Stimulated activated effector memory CD8-positive, alpha-beta T cell treated with anti-CD3 and anti-CD28 coated beads, Interleukin-12 subunit alpha, Interleukin-12 subunit beta, amount 100 ng/mL, for 72 hours (primary cell): ENCODE measurements around the gene SCN3A.

ENCODE experiments used
- ATAC-seq: fragments of 150-1000 bp; cut with Tn5 transposase; 2 replicates; pipeline ENCODE4 v1.10.0; 2021
- DNase-seq, 2 donors: peaks; one replicate each; pipeline ENCODE4 v3.0.0; 2021 to 2022; ENCODE audit warnings: low spot score in 2 of 2
- H3K27ac Mint-ChIP-seq: one replicate; pipeline ENCODE4 v1.8.0; 2022; ENCODE audit warnings: mild to moderate bottlenecking, mixed read lengths
- H3K36me3 Mint-ChIP-seq: one replicate; pipeline ENCODE4 v1.8.0; 2022; ENCODE audit warnings: mild to moderate bottlenecking, mixed read lengths
- H3K4me1 Mint-ChIP-seq: one replicate; pipeline ENCODE4 v1.8.0; 2022; ENCODE audit warnings: mixed read lengths
- H3K4me3 Mint-ChIP-seq: one replicate; pipeline ENCODE4 v1.8.0; 2022; ENCODE audit warnings: mild to moderate bottlenecking, mixed read lengths
- H3K9me3 Mint-ChIP-seq: one replicate; pipeline ENCODE4 v1.8.0; 2022; ENCODE audit warnings: mixed read lengths

SCN3A gene

DNA sequence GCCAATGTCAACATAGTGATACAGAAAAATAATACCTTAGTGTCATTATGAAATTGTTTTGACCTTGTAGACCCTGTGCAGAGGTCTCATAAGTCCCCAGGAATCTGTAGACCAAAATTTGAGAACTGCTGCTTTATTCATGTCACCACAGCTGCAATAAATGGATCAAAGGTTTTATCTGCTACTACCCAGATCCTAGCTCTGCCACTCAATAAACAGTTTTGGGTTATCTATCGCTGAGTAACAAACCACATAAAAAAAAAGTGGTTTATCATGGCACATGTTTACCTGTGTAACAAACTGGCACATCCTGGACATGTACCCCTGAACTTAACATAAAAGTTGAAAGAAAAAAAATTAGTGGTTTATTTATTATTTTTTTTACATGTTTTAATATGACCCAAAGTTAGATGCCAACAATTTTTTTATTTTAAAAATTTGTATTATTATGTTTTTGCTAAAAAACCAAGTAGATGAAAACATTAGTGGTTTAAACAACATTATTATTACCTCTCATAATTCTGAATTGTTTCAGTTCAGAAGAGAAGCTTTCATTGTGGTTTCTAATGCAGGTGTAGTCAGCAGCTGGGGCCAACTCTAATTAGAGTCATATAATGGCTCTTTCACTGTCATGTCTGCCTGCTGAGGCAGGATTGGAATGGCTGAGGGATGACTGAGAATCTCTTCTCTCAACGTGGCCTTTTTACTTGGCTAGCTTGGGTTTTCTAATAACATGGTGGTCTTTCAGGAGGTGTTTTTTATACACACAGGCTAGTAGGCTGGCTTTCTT, 145.2 kb downstream of the SCN3A start:
- ATAC-seq = no peak
- no peak overlapping the region for H3K4me3 Mint-ChIP-seq
- H3K27ac Mint-ChIP-seq = no peak overlapping the region
- peaks cover 4% of the 10 kb centered on the region for H3K9me3 Mint-ChIP-seq
- no peaks in the 10 kb centered on the region for H3K36me3 Mint-ChIP-seq
- DNase-seq = no peak
- H3K4me1 Mint-ChIP-seq = no peaks in the 10 kb centered on the region

DNA sequence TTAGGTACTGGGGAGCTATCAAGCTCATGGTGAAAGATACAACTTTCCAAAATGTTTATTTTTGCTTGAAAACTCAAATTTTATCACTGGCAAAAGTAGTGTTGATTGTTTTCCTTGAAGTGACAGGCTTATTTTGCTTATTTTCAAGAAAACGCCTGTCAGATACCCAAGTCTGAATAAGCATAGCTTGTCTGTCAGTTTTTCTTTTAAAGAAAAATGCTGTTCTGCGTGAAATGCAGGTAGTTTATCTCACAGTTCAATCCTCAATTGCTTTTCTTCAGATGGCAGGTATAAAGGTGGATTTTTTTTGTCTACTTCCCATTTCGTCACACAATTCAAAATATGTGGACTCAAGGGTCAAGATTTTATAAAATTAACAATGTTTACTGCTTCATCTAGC, 145.9 kb downstream of the SCN3A start:
- peaks cover 4% of the 10 kb centered on the region for H3K9me3 Mint-ChIP-seq
- H3K27ac Mint-ChIP-seq = no peak overlapping the region
- ATAC-seq (no peak), DNase-seq (no peak)
- H3K4me1 Mint-ChIP-seq = no peaks in the 10 kb centered on the region
- H3K4me3 Mint-ChIP-seq = no peak overlapping the region
- no peaks in the 10 kb centered on the region for H3K36me3 Mint-ChIP-seq

DNA sequence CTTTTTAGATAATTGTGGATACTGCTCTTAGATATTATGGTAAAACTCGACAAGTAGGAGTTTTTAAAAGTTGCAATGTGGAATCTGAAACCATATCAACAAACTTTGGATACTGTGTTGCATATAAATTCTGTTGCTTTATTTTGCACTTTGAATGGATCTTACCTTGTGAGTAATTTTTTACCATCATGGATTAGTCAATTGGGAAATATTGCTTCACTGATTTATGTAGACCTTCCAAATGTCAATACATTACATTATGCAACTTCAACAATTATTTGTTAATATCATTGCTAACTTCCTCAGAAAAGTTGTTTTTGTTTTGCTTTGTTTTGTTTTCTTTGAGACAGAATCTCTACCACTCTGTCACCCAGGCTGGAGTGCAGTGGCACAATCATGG, 146.5 kb downstream of the SCN3A start:
- H3K4me1 Mint-ChIP-seq = no peaks in the 10 kb centered on the region
- H3K27ac Mint-ChIP-seq = no peak overlapping the region
- ATAC-seq = no peak
- peaks cover 4% of the 10 kb centered on the region for H3K9me3 Mint-ChIP-seq
- H3K36me3 Mint-ChIP-seq = no peaks in the 10 kb centered on the region
- no peak overlapping the region for H3K4me3 Mint-ChIP-seq
- DNase-seq = no peak

GRCh38 chr2:165056564-165056963, 147.3 kb downstream of the SCN3A start:
- H3K9me3 Mint-ChIP-seq = peaks cover 4% of the 10 kb centered on the region
- no peak overlapping the region for H3K4me3 Mint-ChIP-seq
- ATAC-seq = no peak
- no peak overlapping the region for H3K27ac Mint-ChIP-seq
- DNase-seq = no peak
- H3K36me3 Mint-ChIP-seq = no peaks in the 10 kb centered on the region
- no peaks in the 10 kb centered on the region for H3K4me1 Mint-ChIP-seq

DNA sequence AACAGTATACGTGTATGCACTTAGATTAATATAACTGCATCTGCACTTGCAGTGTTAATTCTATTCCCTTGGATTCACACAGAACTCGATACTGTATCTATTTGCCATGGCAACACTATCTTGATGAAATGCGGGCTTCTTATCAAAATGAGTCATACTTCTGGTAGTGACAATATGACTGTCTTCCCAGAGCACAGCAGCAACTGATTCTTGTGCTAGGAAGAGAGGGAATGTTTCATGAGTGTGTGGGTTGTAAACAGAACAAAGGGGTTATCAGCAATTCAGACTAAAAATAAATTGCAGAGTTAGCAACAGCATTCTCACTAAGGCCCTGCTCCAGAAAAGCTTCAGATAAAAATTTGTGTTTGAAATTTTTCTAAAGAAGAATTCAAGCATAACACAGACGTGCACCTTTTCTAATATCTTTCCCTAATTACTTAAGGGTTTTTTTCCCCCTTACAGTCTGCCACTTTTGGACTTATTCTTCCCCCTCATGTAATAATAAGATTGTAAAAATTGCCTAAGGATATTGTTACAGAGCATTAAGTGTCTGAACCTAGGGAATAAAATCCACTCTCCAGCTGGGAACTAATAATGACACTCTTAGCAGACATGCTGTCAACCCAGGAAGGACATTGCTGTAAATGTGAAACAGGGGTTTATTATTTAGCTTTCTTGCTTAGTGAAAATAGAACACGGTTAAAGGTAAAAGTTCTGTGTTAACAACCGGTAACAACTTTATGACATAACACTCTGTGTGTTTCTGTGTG, 148.6 kb downstream of the SCN3A start:
- no peaks in the 10 kb centered on the region for H3K4me1 Mint-ChIP-seq
- no peak overlapping the region for H3K27ac Mint-ChIP-seq
- peaks cover 3% of the 10 kb centered on the region for H3K9me3 Mint-ChIP-seq
- H3K36me3 Mint-ChIP-seq = no peaks in the 10 kb centered on the region
- ATAC-seq (peak; percentile 69), DNase-seq (no peak)
- no peak overlapping the region for H3K4me3 Mint-ChIP-seq

- no peaks in the 10 kb centered on the region for H3K36me3 Mint-ChIP-seq
- no peak overlapping the region for H3K27ac Mint-ChIP-seq
- H3K9me3 Mint-ChIP-seq = peaks cover 3% of the 10 kb centered on the region
- no peak overlapping the region for H3K4me3 Mint-ChIP-seq
- DNase-seq (no peak), ATAC-seq (peak; percentile 50)
- no peaks in the 10 kb centered on the region for H3K4me1 Mint-ChIP-seq
These were observed 149.2 kb downstream of the SCN3A start for GRCh38 chr2:165054652-165055051.

DNA sequence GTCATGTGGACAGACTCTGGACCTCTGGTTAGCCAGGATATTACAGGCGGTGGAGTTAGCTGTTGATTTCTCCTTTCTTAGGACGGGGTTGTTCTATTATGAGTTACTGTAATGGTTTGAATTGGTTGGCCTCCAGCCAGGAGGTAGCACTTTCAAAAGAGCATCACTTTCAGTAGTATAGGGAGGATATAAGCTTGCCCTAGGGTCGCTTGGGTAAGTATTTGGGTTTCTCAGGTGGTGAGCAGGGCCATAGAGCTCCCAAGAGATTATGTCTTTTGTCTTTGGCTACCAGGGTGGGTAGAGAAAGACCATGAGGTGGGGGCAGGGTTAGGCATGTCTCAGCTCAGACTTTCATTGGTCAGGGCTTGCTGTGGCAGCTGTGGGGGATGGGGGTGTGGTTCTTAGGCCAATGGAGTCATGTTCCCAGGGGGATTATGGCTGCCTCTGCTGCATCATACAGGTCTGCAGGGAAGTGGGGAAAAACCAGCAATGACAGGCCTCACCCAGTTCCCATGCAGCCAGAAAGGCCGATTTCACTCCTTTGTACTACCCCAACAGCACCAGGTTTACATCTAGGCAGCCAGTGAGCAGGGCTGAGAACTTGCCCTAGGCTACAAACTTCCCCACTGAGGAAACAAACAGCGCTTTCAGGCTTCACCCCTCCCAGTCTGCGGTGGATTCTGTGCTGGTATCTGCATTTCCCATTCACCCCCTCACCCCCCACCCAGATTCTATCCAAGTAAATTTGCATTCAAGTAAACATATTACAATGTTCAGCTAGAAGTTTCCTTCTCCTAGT, 159.1 kb downstream of the SCN3A start:
- H3K4me3 Mint-ChIP-seq = no peak overlapping the region
- no peak overlapping the region for H3K27ac Mint-ChIP-seq
- H3K9me3 Mint-ChIP-seq = peaks cover 7% of the 10 kb centered on the region
- H3K36me3 Mint-ChIP-seq = no peaks in the 10 kb centered on the region
- H3K4me1 Mint-ChIP-seq = no peaks in the 10 kb centered on the region
- no peak for ATAC-seq
- DNase-seq = no peak
